GM23338 (cell line): ENCODE measurements around the gene KPNA4. TPM values are rescaled to one million over a fixed set of nuclear protein-coding genes. Genes with fewer than 3 reads are reported as not detected.

Experiments
- CREB1 ChIP-seq: fragments of 250-450 bp; sonication (Bioruptor Pico); IDR thresholded peaks from 2 replicates; pipeline ENCODE4 v1.5.0; 2020; ENCODE audit warnings: low read depth, mild to moderate bottlenecking, moderate library complexity
- EZH2 ChIP-seq: fragments of 200-600 bp; sonication (generic); IDR thresholded peaks from one replicate; pipeline ENCODE4 v1.8.0; 2017; ENCODE audit warnings: antibody characterized with exemption, mild to moderate bottlenecking, low read depth; ENCODE audit not compliant: unreplicated experiment
- EZH2phosphoT487 ChIP-seq: fragments of 200-600 bp; sonication (generic); IDR thresholded peaks from one replicate; pipeline ENCODE4 v1.8.1; 2018; ENCODE audit warnings: antibody characterized with exemption; ENCODE audit not compliant: unreplicated experiment
- JUNB ChIP-seq: IDR thresholded peaks from one replicate; pipeline ENCODE4 v1.6.1; 2016; ENCODE audit warnings: antibody characterized with exemption; ENCODE audit not compliant: unreplicated experiment
- POLR2AphosphoS5 ChIP-seq: IDR thresholded peaks from 2 replicates; pipeline ENCODE4 v1.6.1; 2016; ENCODE audit warnings: antibody characterized with exemption, low read depth
- ZNF331 ChIP-seq: fragments of 250-450 bp; sonication (Bioruptor Pico); IDR thresholded peaks from 2 replicates; pipeline ENCODE4 v1.5.0; 2020; ENCODE audit warnings: low read depth, mild to moderate bottlenecking, moderate library complexity
- polyA plus RNA-seq: library from polyadenylated mRNA; unstranded; fragments of >200 nt; fragmentation: Nextera tagmentation; extraction: Ambion mirVana; gene quantifications from 2 replicates; pipeline ENCODE4 v1.2.1, GENCODE V29; 2016
- total RNA-seq: library from RNA; depleted of rRNA; stranded (reverse); fragments of >200 nt; shearing (Covaris generic); gene quantifications from 2 replicates; pipeline ENCODE4 v1.2.3, GENCODE V29; 2014
- TF ChIP-seq, protein P1 (sequence below): fragments of 250-450 bp; sonication (Bioruptor Pico); IDR thresholded peaks from 2 replicates; pipeline ENCODE4 v1.5.0; 2020; ENCODE audit warnings: mild to moderate bottlenecking, moderate library complexity
- TF ChIP-seq, protein P2 (sequence below): IDR thresholded peaks from one replicate; pipeline ENCODE4 v1.6.1; 2018; ENCODE audit warnings: antibody characterized with exemption; ENCODE audit not compliant: unreplicated experiment
- TF ChIP-seq, protein P3 (sequence below), 2 experiments: fragments of 200-600 bp in 1 of 2; sonication (generic) in 1 of 2; conservative IDR thresholded peaks; 2 replicates each; pipeline versions ENCODE4 v1.5.1 to v1.6.1; 2016 to 2017; ENCODE audit warnings: antibody characterized with exemption in 2 of 2, low read depth in 2 of 2, mild to moderate bottlenecking in 2 of 2, moderate library complexity in 1 of 2
- TF ChIP-seq, protein P4 (sequence below): IDR thresholded peaks from 2 replicates; pipeline ENCODE4 v1.6.1; 2016; ENCODE audit warnings: antibody characterized with exemption

Gene KPNA4
- total and polyA plus RNA-seq, 2 experiments from 2014 or later, result 17.8 to 36.2 TPM

DNA sequence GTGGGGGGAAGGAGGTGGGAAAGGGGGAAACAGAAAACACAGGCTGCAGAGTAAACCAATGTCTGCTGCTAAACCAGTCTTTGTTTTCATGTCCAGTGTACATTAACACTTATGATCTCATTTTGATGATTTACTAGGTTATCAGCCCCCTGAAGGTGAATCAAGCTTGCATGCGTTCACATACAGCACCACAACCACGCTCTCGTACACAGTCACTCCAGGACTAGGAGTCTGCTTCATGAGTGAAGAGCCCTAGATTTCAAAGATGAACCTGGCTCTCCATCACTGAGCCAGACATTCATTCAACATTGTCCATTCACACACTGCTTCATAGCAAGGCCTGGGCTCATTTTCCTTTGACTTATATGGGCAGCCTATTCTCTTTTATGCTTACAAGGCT, 64.0 kb downstream of the KPNA4 start (continued):
- TF ChIP-seq, protein P1, sequence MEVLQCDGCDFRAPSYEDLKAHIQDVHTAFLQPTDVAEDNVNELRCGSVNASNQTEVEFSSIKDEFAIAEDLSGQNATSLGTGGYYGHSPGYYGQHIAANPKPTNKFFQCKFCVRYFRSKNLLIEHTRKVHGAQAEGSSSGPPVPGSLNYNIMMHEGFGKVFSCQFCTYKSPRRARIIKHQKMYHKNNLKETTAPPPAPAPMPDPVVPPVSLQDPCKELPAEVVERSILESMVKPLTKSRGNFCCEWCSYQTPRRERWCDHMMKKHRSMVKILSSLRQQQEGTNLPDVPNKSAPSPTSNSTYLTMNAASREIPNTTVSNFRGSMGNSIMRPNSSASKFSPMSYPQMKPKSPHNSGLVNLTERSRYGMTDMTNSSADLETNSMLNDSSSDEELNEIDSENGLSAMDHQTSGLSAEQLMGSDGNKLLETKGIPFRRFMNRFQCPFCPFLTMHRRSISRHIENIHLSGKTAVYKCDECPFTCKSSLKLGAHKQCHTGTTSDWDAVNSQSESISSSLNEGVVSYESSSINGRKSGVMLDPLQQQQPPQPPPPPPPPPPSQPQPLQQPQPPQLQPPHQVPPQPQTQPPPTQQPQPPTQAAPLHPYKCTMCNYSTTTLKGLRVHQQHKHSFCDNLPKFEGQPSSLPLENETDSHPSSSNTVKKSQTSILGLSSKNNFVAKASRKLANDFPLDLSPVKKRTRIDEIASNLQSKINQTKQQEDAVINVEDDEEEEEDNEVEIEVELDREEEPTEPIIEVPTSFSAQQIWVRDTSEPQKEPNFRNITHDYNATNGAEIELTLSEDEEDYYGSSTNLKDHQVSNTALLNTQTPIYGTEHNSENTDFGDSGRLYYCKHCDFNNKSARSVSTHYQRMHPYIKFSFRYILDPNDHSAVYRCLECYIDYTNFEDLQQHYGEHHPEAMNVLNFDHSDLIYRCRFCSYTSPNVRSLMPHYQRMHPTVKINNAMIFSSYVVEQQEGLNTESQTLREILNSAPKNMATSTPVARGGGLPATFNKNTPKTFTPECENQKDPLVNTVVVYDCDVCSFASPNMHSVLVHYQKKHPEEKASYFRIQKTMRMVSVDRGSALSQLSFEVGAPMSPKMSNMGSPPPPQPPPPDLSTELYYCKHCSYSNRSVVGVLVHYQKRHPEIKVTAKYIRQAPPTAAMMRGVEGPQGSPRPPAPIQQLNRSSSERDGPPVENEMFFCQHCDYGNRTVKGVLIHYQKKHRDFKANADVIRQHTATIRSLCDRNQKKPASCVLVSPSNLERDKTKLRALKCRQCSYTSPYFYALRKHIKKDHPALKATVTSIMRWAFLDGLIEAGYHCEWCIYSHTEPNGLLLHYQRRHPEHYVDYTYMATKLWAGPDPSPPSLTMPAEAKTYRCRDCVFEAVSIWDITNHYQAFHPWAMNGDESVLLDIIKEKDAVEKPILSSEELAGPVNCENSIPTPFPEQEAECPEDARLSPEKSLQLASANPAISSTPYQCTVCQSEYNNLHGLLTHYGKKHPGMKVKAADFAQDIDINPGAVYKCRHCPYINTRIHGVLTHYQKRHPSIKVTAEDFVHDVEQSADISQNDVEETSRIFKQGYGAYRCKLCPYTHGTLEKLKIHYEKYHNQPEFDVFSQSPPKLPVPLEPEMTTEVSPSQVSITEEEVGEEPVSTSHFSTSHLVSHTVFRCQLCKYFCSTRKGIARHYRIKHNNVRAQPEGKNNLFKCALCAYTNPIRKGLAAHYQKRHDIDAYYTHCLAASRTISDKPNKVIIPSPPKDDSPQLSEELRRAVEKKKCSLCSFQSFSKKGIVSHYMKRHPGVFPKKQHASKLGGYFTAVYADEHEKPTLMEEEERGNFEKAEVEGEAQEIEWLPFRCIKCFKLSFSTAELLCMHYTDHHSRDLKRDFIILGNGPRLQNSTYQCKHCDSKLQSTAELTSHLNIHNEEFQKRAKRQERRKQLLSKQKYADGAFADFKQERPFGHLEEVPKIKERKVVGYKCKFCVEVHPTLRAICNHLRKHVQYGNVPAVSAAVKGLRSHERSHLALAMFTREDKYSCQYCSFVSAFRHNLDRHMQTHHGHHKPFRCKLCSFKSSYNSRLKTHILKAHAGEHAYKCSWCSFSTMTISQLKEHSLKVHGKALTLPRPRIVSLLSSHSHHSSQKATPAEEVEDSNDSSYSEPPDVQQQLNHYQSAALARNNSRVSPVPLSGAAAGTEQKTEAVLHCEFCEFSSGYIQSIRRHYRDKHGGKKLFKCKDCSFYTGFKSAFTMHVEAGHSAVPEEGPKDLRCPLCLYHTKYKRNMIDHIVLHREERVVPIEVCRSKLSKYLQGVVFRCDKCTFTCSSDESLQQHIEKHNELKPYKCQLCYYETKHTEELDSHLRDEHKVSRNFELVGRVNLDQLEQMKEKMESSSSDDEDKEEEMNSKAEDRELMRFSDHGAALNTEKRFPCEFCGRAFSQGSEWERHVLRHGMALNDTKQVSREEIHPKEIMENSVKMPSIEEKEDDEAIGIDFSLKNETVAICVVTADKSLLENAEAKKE (CRISPR knock-in tag), result no peak
- TF ChIP-seq, protein P2, sequence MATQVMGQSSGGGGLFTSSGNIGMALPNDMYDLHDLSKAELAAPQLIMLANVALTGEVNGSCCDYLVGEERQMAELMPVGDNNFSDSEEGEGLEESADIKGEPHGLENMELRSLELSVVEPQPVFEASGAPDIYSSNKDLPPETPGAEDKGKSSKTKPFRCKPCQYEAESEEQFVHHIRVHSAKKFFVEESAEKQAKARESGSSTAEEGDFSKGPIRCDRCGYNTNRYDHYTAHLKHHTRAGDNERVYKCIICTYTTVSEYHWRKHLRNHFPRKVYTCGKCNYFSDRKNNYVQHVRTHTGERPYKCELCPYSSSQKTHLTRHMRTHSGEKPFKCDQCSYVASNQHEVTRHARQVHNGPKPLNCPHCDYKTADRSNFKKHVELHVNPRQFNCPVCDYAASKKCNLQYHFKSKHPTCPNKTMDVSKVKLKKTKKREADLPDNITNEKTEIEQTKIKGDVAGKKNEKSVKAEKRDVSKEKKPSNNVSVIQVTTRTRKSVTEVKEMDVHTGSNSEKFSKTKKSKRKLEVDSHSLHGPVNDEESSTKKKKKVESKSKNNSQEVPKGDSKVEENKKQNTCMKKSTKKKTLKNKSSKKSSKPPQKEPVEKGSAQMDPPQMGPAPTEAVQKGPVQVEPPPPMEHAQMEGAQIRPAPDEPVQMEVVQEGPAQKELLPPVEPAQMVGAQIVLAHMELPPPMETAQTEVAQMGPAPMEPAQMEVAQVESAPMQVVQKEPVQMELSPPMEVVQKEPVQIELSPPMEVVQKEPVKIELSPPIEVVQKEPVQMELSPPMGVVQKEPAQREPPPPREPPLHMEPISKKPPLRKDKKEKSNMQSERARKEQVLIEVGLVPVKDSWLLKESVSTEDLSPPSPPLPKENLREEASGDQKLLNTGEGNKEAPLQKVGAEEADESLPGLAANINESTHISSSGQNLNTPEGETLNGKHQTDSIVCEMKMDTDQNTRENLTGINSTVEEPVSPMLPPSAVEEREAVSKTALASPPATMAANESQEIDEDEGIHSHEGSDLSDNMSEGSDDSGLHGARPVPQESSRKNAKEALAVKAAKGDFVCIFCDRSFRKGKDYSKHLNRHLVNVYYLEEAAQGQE, result no peak
- no peak for TF ChIP-seq ZNF331
- no peak for TF ChIP-seq EZH2
- TF ChIP-seq POLR2AphosphoS5, result no peak
- TF ChIP-seq, protein P3, sequence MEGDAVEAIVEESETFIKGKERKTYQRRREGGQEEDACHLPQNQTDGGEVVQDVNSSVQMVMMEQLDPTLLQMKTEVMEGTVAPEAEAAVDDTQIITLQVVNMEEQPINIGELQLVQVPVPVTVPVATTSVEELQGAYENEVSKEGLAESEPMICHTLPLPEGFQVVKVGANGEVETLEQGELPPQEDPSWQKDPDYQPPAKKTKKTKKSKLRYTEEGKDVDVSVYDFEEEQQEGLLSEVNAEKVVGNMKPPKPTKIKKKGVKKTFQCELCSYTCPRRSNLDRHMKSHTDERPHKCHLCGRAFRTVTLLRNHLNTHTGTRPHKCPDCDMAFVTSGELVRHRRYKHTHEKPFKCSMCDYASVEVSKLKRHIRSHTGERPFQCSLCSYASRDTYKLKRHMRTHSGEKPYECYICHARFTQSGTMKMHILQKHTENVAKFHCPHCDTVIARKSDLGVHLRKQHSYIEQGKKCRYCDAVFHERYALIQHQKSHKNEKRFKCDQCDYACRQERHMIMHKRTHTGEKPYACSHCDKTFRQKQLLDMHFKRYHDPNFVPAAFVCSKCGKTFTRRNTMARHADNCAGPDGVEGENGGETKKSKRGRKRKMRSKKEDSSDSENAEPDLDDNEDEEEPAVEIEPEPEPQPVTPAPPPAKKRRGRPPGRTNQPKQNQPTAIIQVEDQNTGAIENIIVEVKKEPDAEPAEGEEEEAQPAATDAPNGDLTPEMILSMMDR (conservative IDR thresholded peaks at IDR 0.05; ENCODE audit: low read depth in 2 of 2), result no peak
- TF ChIP-seq, protein P4, sequence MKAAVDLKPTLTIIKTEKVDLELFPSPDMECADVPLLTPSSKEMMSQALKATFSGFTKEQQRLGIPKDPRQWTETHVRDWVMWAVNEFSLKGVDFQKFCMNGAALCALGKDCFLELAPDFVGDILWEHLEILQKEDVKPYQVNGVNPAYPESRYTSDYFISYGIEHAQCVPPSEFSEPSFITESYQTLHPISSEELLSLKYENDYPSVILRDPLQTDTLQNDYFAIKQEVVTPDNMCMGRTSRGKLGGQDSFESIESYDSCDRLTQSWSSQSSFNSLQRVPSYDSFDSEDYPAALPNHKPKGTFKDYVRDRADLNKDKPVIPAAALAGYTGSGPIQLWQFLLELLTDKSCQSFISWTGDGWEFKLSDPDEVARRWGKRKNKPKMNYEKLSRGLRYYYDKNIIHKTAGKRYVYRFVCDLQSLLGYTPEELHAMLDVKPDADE, result no peak
- no peak for TF ChIP-seq CREB1 (CRISPR knock-in tag)
- no peak for TF ChIP-seq JUNB
- TF ChIP-seq EZH2phosphoT487, result no peak
